GM13977 (cell line): ENCODE results near the gene GPRC5A.
A peak's percentile ranks its signal among the peaks of the same experiment; 100 is the strongest.

ENCODE experiments used
- DNase-seq: peaks from one replicate; pipeline ENCODE4 v3.0.0; 2012; ENCODE audit warnings: low spot score
- in situ Hi-C: fragments of 300-500 bp; cut with MboI; formaldehyde crosslinking; loops from one replicate; pipeline ENCODE4 v1.12.0; 2022; ENCODE audit warnings: low sequenced_read_pairs, low pct_unique_long_range_greater_than_20kb, mixed read lengths, inconsistent platforms; ENCODE audit not compliant: unreplicated experiment
- TF ChIP-seq, protein P1 (sequence below): IDR thresholded peaks from 2 replicates; pipeline ENCODE4 v1.5.1; 2012; ENCODE audit warnings: mild to moderate bottlenecking, control low read depth; ENCODE audit not compliant: insufficient read depth; ENCODE audit errors: extremely low read depth, missing control alignments

Gene GPRC5A

GRCh38 chr12:12908711-12909110 lies 17.3 kb downstream of the GPRC5A start:
- no peak for DNase-seq
- in situ Hi-C loops: no loop called here
- TF ChIP-seq, protein P1, sequence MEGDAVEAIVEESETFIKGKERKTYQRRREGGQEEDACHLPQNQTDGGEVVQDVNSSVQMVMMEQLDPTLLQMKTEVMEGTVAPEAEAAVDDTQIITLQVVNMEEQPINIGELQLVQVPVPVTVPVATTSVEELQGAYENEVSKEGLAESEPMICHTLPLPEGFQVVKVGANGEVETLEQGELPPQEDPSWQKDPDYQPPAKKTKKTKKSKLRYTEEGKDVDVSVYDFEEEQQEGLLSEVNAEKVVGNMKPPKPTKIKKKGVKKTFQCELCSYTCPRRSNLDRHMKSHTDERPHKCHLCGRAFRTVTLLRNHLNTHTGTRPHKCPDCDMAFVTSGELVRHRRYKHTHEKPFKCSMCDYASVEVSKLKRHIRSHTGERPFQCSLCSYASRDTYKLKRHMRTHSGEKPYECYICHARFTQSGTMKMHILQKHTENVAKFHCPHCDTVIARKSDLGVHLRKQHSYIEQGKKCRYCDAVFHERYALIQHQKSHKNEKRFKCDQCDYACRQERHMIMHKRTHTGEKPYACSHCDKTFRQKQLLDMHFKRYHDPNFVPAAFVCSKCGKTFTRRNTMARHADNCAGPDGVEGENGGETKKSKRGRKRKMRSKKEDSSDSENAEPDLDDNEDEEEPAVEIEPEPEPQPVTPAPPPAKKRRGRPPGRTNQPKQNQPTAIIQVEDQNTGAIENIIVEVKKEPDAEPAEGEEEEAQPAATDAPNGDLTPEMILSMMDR: no peak

DNA sequence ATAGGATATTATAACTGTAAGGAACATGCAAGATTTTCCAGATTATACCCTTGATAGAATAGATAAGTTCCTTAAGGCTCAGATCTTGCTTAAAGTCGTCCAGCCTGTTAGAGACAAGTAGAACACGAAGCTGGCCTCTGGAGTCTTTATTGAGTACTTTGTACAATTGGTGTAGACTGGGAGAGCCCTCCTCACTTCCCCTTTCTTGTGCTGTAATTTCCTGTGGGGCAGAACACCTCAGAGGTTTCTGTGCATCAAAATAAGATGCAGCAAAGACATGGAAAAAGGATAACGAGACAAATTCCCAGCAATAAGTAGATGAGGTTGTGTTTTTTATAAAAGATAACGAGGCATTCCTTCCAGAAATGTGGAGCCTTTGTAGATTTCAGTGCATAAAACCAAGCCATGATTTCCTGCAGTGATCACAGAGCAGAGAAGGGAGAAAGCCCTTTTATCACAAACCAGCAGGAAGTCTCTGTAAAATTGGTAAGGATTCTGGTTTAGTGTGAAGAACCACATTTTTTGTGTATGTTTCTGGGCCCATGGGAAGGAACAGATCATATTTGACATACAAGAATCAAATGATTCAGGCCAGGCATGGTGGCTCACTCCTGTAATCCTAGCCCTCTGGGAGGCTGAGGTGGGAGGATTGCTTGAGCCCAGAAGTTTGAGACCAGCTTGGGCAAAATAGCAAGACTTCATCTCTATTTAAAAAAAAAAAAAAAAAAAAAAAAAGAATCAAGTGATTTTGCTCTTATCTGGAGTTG lies 18.0 kb downstream of the GPRC5A start:
- in situ Hi-C loops: no loop called here
- TF ChIP-seq, protein P1: no peak
- no peak for DNase-seq

- TF ChIP-seq, protein P1: no peak
- in situ Hi-C loops: loop anchor here (10.0 kb wide), 1 partner anchor 295 kb away; no protein-coding TSS in a partner anchor
- no peak for DNase-seq
Measured at GRCh38 chr12:12909995-12910420, 18.6 kb downstream of the GPRC5A start.

DNA sequence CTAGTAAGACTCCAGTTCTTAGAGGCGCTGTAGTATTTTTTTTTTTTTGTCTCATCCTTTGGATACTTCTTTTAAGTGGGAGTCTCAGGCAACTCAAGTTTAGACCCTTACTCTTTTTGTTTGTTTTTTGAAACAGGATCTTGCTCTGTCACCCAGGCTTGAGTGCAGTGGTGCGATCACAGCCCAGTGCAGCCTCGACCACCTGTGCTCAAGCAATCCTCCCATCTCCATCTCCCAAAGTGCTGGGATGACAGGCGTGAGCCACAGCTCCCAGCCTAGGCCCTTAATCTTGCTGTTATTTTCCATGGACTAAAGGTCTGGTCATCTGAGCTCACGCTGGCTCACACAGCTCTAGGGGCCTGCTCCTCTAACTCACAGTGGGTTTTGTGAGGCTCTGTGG lies 21.3 kb downstream of the GPRC5A start:
- no peak for DNase-seq
- in situ Hi-C loops: loop anchor here (10.0 kb wide), 1 partner anchor 292 kb away; no protein-coding TSS in a partner anchor
- TF ChIP-seq, protein P1: no peak

GRCh38 chr12:12915656-12916055 lies 24.3 kb downstream of the GPRC5A start:
- no peak for DNase-seq
- in situ Hi-C loops: loop anchor here (10.0 kb wide), 1 partner anchor 289 kb away; no protein-coding TSS in a partner anchor
- TF ChIP-seq, protein P1: no peak

DNA sequence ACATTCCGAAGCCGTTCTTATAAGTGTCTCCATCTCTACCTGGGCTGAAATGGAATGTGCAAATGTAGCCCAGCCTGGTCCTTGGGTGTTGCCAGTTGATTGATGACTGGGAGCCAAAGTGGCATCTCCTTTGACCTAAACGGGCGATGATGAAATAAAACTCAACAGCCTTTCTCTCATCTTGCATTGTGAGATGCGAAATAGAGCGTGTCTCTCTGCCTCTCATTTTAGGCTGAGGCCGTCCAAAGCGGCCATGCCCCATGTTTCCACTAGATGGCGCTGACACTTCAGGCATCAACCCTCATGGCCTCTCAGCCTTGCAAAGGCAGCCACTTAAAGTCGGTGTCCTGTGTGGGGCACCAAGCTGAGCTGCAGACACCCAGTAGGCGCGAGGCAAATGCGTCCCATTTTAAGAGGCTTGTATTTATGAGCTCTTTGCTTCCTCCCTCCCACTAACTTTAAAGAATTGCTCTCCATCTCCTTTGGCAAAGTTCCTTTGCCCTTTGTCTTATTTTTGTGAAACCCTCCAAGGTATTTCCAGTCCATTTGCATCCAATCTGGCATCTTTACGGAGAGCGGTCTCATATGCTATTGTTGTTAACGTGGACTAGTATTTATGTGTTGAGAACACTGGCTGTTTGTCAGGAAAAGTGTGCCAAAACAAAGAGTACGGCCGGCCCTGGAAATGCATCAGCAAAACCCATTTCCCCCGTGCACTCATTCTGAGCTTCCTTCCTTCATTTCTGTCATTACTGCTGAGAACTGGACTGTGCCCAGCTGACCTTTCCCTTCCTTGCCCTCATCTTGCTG lies 25.0 kb downstream of the GPRC5A start:
- TF ChIP-seq, protein P1: peak; percentile 98
- DNase-seq: peak; percentile 82
- in situ Hi-C loops: loop anchor here (10.0 kb wide), 1 partner anchor 288 kb away; no protein-coding TSS in a partner anchor
